Measurements from ENCODE around the gene PRRX2. TPM values are rescaled to one million over a fixed set of nuclear protein-coding genes. Genes with fewer than 3 reads are reported as not detected.
"Not testable (repeated sequence)": the region's sequence is repeated elsewhere in the genome, so short reads cannot be mapped to it uniquely, and the experiment has no call there.

Gene PRRX2
- total RNA-seq, 2 experiments from 2014 or later = 0.49 to 0.57 TPM

GRCh38 chr9:129740174-129740573 lies 74.7 kb downstream of the PRRX2 start:
- H3K27ac Mint-ChIP-seq = no peak overlapping the region
- intact Hi-C loops (cut with DNase I, micrococcal nuclease) = no loop called here
- ATAC-seq (no peak), DNase-seq (no peak)
- H3K36me3 Mint-ChIP-seq (ENCODE audit: low read depth) = no peaks in the 10 kb centered on the region
- POLR2A ChIA-PET = no interaction called here
- no peaks in the 10 kb centered on the region for H3K27me3 Mint-ChIP-seq
- no peaks in the 10 kb centered on the region for H3K9me3 Mint-ChIP-seq (ENCODE audit: low read depth)
- H3K4me1 Mint-ChIP-seq = peaks cover 6% of the 10 kb centered on the region
- H3K4me3 Mint-ChIP-seq = no peak overlapping the region
- CTCF ChIA-PET = interaction anchor here (0.6 to 6.9 kb wide), 5 partner anchors 13 to 67 kb away, joined by 3 to 101 read pairs (median 5); no protein-coding TSS in a partner anchor

- Mint-ChIP-seq H3K4me1 (peaks cover 6% of the 10 kb centered on the region), H3K4me3 (no peak overlapping the region), H3K27ac (no peak overlapping the region), H3K36me3 (ENCODE audit: low read depth) (no peaks in the 10 kb centered on the region), H3K9me3 (ENCODE audit: low read depth) (no peaks in the 10 kb centered on the region), H3K27me3 (no peaks in the 10 kb centered on the region)
- POLR2A ChIA-PET = no interaction called here
- CTCF ChIA-PET = interaction anchor here (0.6 to 6.9 kb wide), 4 partner anchors 14 to 68 kb away, joined by 3 to 101 read pairs (median 15); no protein-coding TSS in a partner anchor
- DNase-seq = no peak
- intact Hi-C loops (cut with DNase I, micrococcal nuclease) = no loop called here
- ATAC-seq = no peak
Measured at GRCh38 chr9:129740666-129741464, 75.4 kb downstream of the PRRX2 start.

- DNase-seq (no peak), ATAC-seq (no peak)
- ChIA-PET CTCF (no interaction called here), POLR2A (interaction anchor here (0.7 kb wide), 1 partner anchor 131 kb away, joined by 8 read pairs; no protein-coding TSS in a partner anchor)
- Mint-ChIP-seq H3K9me3 (ENCODE audit: low read depth) (no peaks in the 10 kb centered on the region), H3K27ac (no peak overlapping the region), H3K4me1 (peaks cover 3% of the 10 kb centered on the region), H3K4me3 (no peak overlapping the region), H3K36me3 (ENCODE audit: low read depth) (no peaks in the 10 kb centered on the region), H3K27me3 (no peaks in the 10 kb centered on the region)
- intact Hi-C loops (cut with DNase I, micrococcal nuclease) = no loop called here
Measured at GRCh38 chr9:129745200-129745599, 79.8 kb downstream of the PRRX2 start.

- intact Hi-C loops (cut with DNase I, micrococcal nuclease) = no loop called here
- Mint-ChIP-seq H3K27me3 (no peaks in the 10 kb centered on the region), H3K27ac (no peak overlapping the region), H3K9me3 (ENCODE audit: low read depth) (no peaks in the 10 kb centered on the region), H3K36me3 (ENCODE audit: low read depth) (no peaks in the 10 kb centered on the region), H3K4me3 (no peak overlapping the region), H3K4me1 (peaks cover 3% of the 10 kb centered on the region)
- POLR2A ChIA-PET = interaction anchor here (0.7 kb wide), 1 partner anchor 107 kb away, joined by 4 read pairs; no protein-coding TSS in a partner anchor
- CTCF ChIA-PET = interaction anchor here (1.0 to 1.4 kb wide), 2 partner anchors 9 to 36 kb away, joined by 4 to 9 read pairs; no protein-coding TSS in a partner anchor
- ATAC-seq (no peak), DNase-seq (no peak)
Measured at GRCh38 chr9:129746092-129746777, 80.8 kb downstream of the PRRX2 start.

- Mint-ChIP-seq H3K9me3 (ENCODE audit: low read depth) (no peaks in the 10 kb centered on the region), H3K27ac (no peak overlapping the region), H3K4me1 (peaks cover 11% of the 10 kb centered on the region), H3K36me3 (ENCODE audit: low read depth) (no peaks in the 10 kb centered on the region), H3K4me3 (no peak overlapping the region), H3K27me3 (no peaks in the 10 kb centered on the region)
- CTCF ChIA-PET = interaction anchor here (0.6 to 2.9 kb wide), 2 partner anchors 10 to 104 kb away, joined by 3 to 14 read pairs; no protein-coding TSS in a partner anchor
- POLR2A ChIA-PET = no interaction called here
- no peak for DNase-seq
- intact Hi-C loops (cut with DNase I, micrococcal nuclease) = no loop called here
- ATAC-seq = peak; percentile 36
Measured at GRCh38 chr9:129748249-129748648, 82.8 kb downstream of the PRRX2 start.

- H3K27me3 Mint-ChIP-seq; intact Hi-C loops (cut with DNase I, micrococcal nuclease): not testable (repeated sequence)
- CTCF ChIA-PET = interaction anchor here (0.6 to 2.9 kb wide), 3 partner anchors 11 to 574 kb away, joined by 3 to 14 read pairs (median 3); no protein-coding TSS in a partner anchor
Measured at GRCh38 chr9:129749052-129749451, 83.6 kb downstream of the PRRX2 start.

GRCh38 chr9:129749575-129749974 lies 84.1 kb downstream of the PRRX2 start:
- Mint-ChIP-seq H3K4me3 (no peak overlapping the region), H3K27me3 (no peaks in the 10 kb centered on the region), H3K36me3 (ENCODE audit: low read depth) (no peaks in the 10 kb centered on the region), H3K4me1 (peaks cover 11% of the 10 kb centered on the region), H3K27ac (no peak overlapping the region), H3K9me3 (ENCODE audit: low read depth) (no peaks in the 10 kb centered on the region)
- intact Hi-C loops (cut with DNase I, micrococcal nuclease) = no loop called here
- DNase-seq = no peak
- ChIA-PET CTCF (interaction anchor here (0.6 to 2.9 kb wide), 4 partner anchors 10 to 574 kb away, joined by 3 to 14 read pairs (median 4); no protein-coding TSS in a partner anchor), POLR2A (no interaction called here)
- ATAC-seq = no peak

More at GRCh38 chr9:129749052-129749451, 83.6 kb downstream of the PRRX2 start:
- DNase-seq; H3K4me3 Mint-ChIP-seq; H3K9me3 Mint-ChIP-seq (ENCODE audit: low read depth); H3K36me3 Mint-ChIP-seq (ENCODE audit: low read depth); ATAC-seq; H3K27ac Mint-ChIP-seq; POLR2A ChIA-PET: not testable (repeated sequence)
- peaks cover 11% of the 10 kb centered on the region for H3K4me1 Mint-ChIP-seq

GRCh38 chr9:129750013-129750638 lies 84.7 kb downstream of the PRRX2 start:
- no peak overlapping the region for H3K27ac Mint-ChIP-seq
- H3K27me3 Mint-ChIP-seq = no peaks in the 10 kb centered on the region
- peaks cover 11% of the 10 kb centered on the region for H3K4me1 Mint-ChIP-seq
- ATAC-seq (no peak), DNase-seq (no peak)
- ChIA-PET POLR2A (no interaction called here), CTCF (interaction anchor here (1.4 to 2.9 kb wide), 3 partner anchors 9 to 12 kb away, joined by 3 to 14 read pairs (median 4); no protein-coding TSS in a partner anchor)
- no peaks in the 10 kb centered on the region for H3K36me3 Mint-ChIP-seq (ENCODE audit: low read depth)
- intact Hi-C loops (cut with DNase I, micrococcal nuclease) = no loop called here
- no peak overlapping the region for H3K4me3 Mint-ChIP-seq
- H3K9me3 Mint-ChIP-seq (ENCODE audit: low read depth) = no peaks in the 10 kb centered on the region

GRCh38 chr9:129751841-129752801 lies 86.7 kb downstream of the PRRX2 start:
- peak overlapping the region; percentile 23 for H3K4me3 Mint-ChIP-seq
- no peaks in the 10 kb centered on the region for H3K36me3 Mint-ChIP-seq (ENCODE audit: low read depth)
- ChIA-PET CTCF (interaction anchor here (0.6 to 1.4 kb wide), 5 partner anchors 14 to 364 kb away, joined by 3 to 5 read pairs (median 4); no protein-coding TSS in a partner anchor), POLR2A (no interaction called here)
- H3K4me1 Mint-ChIP-seq = peaks cover 14% of the 10 kb centered on the region
- H3K27ac Mint-ChIP-seq = no peak overlapping the region
- intact Hi-C loops (cut with DNase I, micrococcal nuclease) = no loop called here
- DNase-seq (no peak), ATAC-seq (no peak)
- no peaks in the 10 kb centered on the region for H3K27me3 Mint-ChIP-seq
- no peaks in the 10 kb centered on the region for H3K9me3 Mint-ChIP-seq (ENCODE audit: low read depth)

- Mint-ChIP-seq H3K4me1 (peaks cover 21% of the 10 kb centered on the region), H3K36me3 (ENCODE audit: low read depth) (no peaks in the 10 kb centered on the region), H3K27ac (no peak within 1 kb of the TSS), H3K9me3 (ENCODE audit: low read depth) (no peaks in the 10 kb centered on the region), H3K27me3 (peaks cover 2% of the 10 kb centered on the region), H3K4me3 (peak within 1 kb of the TSS; percentile 23)
- DNase-seq (peak; percentile 73), ATAC-seq (peak; percentile 84)
- POLR2A ChIA-PET = no interaction called here
- CTCF ChIA-PET = interaction anchor here (0.6 to 1.4 kb wide), 2 partner anchors 15 to 363 kb away, joined by 4 read pairs; no protein-coding TSS in a partner anchor
- intact Hi-C loops (cut with DNase I, micrococcal nuclease) = no loop called here
Measured at GRCh38 chr9:129752900-129753729, 87.7 kb downstream of the PRRX2 start, which contains the start of gene PTGES. PTGES (minus strand) TSS chr9:129753042; CDS start chr9:129753012, 30 bp downstream.

Data from activated CD4-positive, alpha-beta T cell treated with anti-CD3 and anti-CD28 coated beads for 36 hours (primary cell).